HUES6 (cell line): Measurements from ENCODE around the gene TBC1D3I.

ENCODE experiments used
- H3K27ac ChIP-seq: 2 replicates; pipeline ENCODE4 v1.7.0; 2013; ENCODE audit warnings: low read depth, mild to moderate bottlenecking, low read length, inconsistent platforms
- H3K27me3 ChIP-seq: 2 replicates; pipeline ENCODE4 v1.6.1; 2013; ENCODE audit warnings: low read length; ENCODE audit not compliant: control insufficient read depth, insufficient read depth
- H3K36me3 ChIP-seq: 2 replicates; pipeline ENCODE4 v1.6.1; 2013; ENCODE audit warnings: low read length; ENCODE audit not compliant: control insufficient read depth, insufficient read depth
- H3K4me1 ChIP-seq: 2 replicates; pipeline ENCODE4 v1.6.1; 2013; ENCODE audit warnings: low read length; ENCODE audit not compliant: control insufficient read depth, insufficient read depth
- H3K4me3 ChIP-seq: 2 replicates; pipeline ENCODE4 v1.5.1; 2013; ENCODE audit warnings: low read depth, low read length
- H3K9ac ChIP-seq: one replicate; pipeline ENCODE4 v1.6.1; 2013; ENCODE audit warnings: mild to moderate bottlenecking, low read length
- H3K9me3 ChIP-seq: 2 replicates; pipeline ENCODE4 v1.6.1; 2013; ENCODE audit warnings: low read depth, low read length; ENCODE audit not compliant: control insufficient read depth, insufficient read depth

TBC1D3I gene

DNA sequence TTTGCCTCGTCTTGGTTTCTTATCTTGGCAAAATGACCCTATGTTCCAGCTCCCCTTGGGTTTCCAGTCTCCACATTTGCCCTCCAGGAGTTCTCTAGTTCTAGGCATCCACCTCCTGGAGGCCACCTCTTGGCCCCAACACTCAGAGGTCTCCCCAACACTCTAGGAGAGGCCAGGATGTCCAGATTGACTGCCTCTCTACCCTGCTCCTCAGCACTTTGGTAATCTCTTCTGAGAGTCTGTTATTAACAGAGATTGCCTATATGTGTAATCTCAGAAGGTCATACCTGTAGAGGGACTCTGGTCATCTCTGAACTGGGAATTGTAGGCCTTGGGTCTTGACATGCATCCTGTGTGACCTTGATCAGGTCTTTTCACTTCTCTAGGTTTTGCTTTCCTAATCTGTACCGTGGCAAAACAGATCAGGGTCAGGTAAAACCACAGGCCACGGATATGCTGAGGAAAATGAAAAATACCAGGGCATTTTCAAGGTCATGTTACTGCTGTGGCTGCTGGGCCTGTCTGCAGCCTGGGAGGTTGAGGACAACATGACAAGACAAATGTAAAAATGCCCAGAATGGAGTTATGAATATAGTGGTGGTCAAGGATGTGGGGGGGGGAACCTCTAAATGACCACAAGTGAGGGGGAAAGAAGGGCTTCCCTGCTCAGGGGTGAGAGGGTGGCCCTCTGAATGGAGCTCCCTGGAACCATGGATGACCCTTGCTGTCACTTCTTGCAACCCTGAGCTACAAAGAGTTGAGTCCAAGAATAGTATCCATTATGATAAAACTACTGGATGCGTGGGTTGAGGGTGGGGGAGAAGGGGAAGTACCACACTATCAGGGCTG is 58.5 kb downstream of the TBC1D3I start:
- Histone ChIP-seq H3K27ac (no peak overlapping the region), H3K4me1 (peaks cover 5% of the 10 kb centered on the region; the same call in 1 of the 2 replicates), H3K9ac (no peak overlapping the region)

DNA sequence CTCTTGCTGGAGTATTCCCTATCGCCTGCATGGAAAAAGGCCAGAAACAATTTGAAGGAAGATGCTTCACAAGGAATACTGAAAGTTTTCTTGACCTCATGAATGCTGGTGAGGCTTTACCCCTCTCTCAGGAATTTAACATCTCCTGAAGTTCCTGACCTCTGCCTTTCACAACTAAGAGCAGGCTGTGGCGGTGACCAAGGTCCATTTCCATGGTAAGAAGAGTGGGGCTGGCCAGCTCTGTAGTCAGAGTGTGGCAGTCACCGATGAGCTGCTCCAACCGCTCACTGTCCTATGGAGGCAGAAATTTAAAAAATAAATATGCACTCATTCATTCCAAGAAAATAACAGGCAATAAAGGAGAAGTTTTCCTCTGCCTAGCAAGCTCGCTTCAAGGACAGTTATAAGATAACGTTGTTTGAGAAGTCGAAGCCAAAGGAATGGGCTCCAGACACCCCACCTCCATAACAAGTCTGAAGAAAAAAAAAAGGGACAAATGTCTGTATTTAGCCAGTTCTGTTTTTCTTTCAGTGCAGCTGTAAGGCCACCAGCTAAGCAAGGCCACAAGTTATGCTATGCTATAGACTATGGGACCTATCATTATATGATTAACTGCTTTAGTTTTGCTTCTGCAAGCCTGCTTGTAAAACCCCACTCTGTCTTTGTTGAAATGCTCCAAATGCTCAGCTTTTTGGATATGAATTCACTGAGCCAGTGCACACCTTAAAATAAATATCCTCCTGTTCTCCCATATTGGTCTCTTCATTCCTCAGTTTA is 59.5 kb downstream of the TBC1D3I start:
- H3K9me3 ChIP-seq = no peaks in the 10 kb centered on the region
- no peak overlapping the region for H3K4me3 ChIP-seq
- no peaks in the 10 kb centered on the region for H3K27me3 ChIP-seq
- peaks cover 5% of the 10 kb centered on the region; the same call in 1 of the 2 replicates for H3K4me1 ChIP-seq
- H3K9ac ChIP-seq = no peak overlapping the region
- H3K36me3 ChIP-seq = no peaks in the 10 kb centered on the region
- H3K27ac ChIP-seq = no peak overlapping the region

More for the DNA sequence above, 58.5 kb downstream of the TBC1D3I start:
- H3K9me3 ChIP-seq = no peaks in the 10 kb centered on the region
- H3K36me3 ChIP-seq = no peaks in the 10 kb centered on the region
- no peaks in the 10 kb centered on the region for H3K27me3 ChIP-seq
- H3K4me3 ChIP-seq = no peak overlapping the region
